MM.1S (cell line): ENCODE data around the gene TSPYL1.

Source experiments
- DNase-seq: peaks from one replicate; pipeline ENCODE4 v3.0.0-alpha.2; 2015
- H2AFZ ChIP-seq: fragments of 300-600 bp; sonication (generic); 2 replicates; pipeline ENCODE4 v1.6.0; 2016; ENCODE audit warnings: antibody characterized with exemption, low read length
- H3F3A ChIP-seq: fragments of 300-600 bp; sonication (generic); 2 replicates; pipeline ENCODE4 v1.6.1; 2016; ENCODE audit warnings: mild to moderate bottlenecking, antibody characterized with exemption, low read length, moderate library complexity, mixed read lengths; ENCODE audit not compliant: insufficient read depth
- H3K27ac ChIP-seq: fragments of 300-600 bp; sonication (generic); 2 replicates; pipeline ENCODE4 v1.5.1; 2016; ENCODE audit warnings: mild to moderate bottlenecking, low read length
- H3K27me3 ChIP-seq: fragments of 300-600 bp; sonication (generic); replicated peaks from 2 replicates; pipeline ENCODE4 v1.6.0; 2016; ENCODE audit warnings: low read length; ENCODE audit not compliant: insufficient read depth
- H3K36me3 ChIP-seq: fragments of 300-600 bp; sonication (generic); replicated peaks from 2 replicates; pipeline ENCODE4 v1.6.1; 2016; ENCODE audit warnings: mild to moderate bottlenecking, low read length, mixed read lengths; ENCODE audit not compliant: insufficient read depth
- H3K4me1 ChIP-seq: fragments of 300-600 bp; sonication (generic); 2 replicates; pipeline ENCODE4 v1.6.1; 2016; ENCODE audit warnings: low read length, mixed read lengths
- H3K4me2 ChIP-seq: fragments of 300-600 bp; sonication (generic); 2 replicates; pipeline ENCODE4 v1.6.0; 2016; ENCODE audit warnings: low read depth, low read length
- H3K4me3 ChIP-seq: fragments of 300-600 bp; sonication (generic); 2 replicates; pipeline ENCODE4 v1.5.1; 2016; ENCODE audit warnings: low read length, mixed read lengths
- H3K79me2 ChIP-seq: fragments of 300-600 bp; sonication (generic); 2 replicates; pipeline ENCODE4 v1.6.1; 2016; ENCODE audit warnings: mixed run types, low read length, mixed read lengths
- H3K9ac ChIP-seq: fragments of 300-600 bp; sonication (generic); 2 replicates; pipeline ENCODE4 v1.6.1; 2016; ENCODE audit warnings: low read length, mixed read lengths
- H3K9me2 ChIP-seq: fragments of 300-600 bp; sonication (generic); replicated peaks from 2 replicates; pipeline ENCODE4 v1.6.1; 2016; ENCODE audit warnings: mild to moderate bottlenecking, low read length, mixed read lengths; ENCODE audit not compliant: insufficient read depth
- H3K9me3 ChIP-seq: fragments of 300-600 bp; sonication (generic); replicated peaks from 2 replicates; pipeline ENCODE4 v1.6.1; 2016; ENCODE audit warnings: mild to moderate bottlenecking, low read length, mixed read lengths; ENCODE audit not compliant: insufficient read depth
- H4K20me1 ChIP-seq: fragments of 300-600 bp; sonication (generic); 2 replicates; pipeline ENCODE4 v1.6.1; 2016; ENCODE audit warnings: mild to moderate bottlenecking, low read length, moderate library complexity, mixed read lengths; ENCODE audit not compliant: insufficient read depth
- EZH2 ChIP-seq: fragments of 300-600 bp; sonication (generic); optimal IDR thresholded peaks from 2 replicates; pipeline ENCODE3; 2017; ENCODE audit warnings: low read depth, mild to moderate bottlenecking, antibody characterized with exemption, low read length, mixed read lengths
- EZH2phosphoT487 ChIP-seq: fragments of 300-600 bp; sonication (generic); IDR thresholded peaks from 2 replicates; pipeline ENCODE4 v1.6.1; 2018; ENCODE audit warnings: antibody characterized with exemption, low read length
- TF ChIP-seq, protein P1 (sequence below): fragments of 300-600 bp; sonication (generic); IDR thresholded peaks from 2 replicates; pipeline ENCODE4 v1.5.1; 2016; ENCODE audit warnings: antibody characterized with exemption, low read length, mixed read lengths

Gene TSPYL1

DNA sequence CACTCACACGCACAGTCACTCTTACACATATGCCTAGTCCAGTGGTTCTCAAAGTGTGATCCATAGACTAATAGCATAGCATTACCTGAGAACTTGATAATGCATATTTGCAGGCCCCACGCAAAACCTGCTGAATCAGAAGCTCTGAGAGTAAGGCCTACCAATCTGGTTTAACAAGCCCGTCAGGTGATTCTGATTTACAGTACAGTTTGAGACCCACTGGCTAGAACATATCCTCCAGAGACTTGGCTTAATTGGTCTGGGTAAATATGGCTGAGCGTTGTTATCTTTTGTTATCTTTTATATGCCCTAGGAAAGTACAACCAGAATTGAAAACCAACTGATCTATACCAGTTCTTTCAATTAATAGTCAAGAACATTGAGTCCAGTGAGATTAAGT, 35.4 kb downstream of the TSPYL1 start:
- Histone ChIP-seq H3K4me3 (no peak overlapping the region), H3K9ac (no peak overlapping the region), H3K27ac (no peak overlapping the region), H3K9me3 (no peaks in the 10 kb centered on the region), H2AFZ (no peak overlapping the region), H3K4me2 (no peak overlapping the region), H3K79me2 (no peaks in the 10 kb centered on the region), H3F3A (no peaks in the 10 kb centered on the region), H3K36me3 (no peaks in the 10 kb centered on the region), H3K9me2 (no peaks in the 10 kb centered on the region), H4K20me1 (no peaks in the 10 kb centered on the region), H3K27me3 (no peaks in the 10 kb centered on the region), H3K4me1 (no peaks in the 10 kb centered on the region)
- DNase-seq: no peak
- no peak for TF ChIP-seq EZH2
- TF ChIP-seq, protein P1, sequence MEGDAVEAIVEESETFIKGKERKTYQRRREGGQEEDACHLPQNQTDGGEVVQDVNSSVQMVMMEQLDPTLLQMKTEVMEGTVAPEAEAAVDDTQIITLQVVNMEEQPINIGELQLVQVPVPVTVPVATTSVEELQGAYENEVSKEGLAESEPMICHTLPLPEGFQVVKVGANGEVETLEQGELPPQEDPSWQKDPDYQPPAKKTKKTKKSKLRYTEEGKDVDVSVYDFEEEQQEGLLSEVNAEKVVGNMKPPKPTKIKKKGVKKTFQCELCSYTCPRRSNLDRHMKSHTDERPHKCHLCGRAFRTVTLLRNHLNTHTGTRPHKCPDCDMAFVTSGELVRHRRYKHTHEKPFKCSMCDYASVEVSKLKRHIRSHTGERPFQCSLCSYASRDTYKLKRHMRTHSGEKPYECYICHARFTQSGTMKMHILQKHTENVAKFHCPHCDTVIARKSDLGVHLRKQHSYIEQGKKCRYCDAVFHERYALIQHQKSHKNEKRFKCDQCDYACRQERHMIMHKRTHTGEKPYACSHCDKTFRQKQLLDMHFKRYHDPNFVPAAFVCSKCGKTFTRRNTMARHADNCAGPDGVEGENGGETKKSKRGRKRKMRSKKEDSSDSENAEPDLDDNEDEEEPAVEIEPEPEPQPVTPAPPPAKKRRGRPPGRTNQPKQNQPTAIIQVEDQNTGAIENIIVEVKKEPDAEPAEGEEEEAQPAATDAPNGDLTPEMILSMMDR: no peak
- TF ChIP-seq EZH2phosphoT487: no peak

DNA sequence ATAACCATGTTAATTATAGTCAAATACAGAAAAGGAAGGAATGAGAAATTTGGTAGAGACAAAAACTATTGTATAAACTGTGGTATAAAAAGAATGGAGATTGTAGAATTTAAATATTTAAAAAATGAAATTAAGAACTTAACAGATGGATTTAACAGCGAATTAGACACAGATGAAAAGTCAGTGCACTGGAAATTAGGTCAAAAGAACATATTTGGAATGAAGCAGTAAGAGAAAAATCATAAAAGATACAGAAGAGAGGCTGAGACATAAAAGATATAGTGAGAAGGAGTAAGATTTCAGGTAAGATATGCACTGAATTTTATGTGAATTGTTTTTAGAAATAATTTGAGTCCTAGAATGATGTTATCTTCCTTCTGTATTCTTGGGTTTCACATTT, 39.9 kb downstream of the TSPYL1 start:
- no peak overlapping the region for H2AFZ ChIP-seq
- H3K9ac ChIP-seq: no peak overlapping the region
- TF ChIP-seq, protein P1: no peak
- TF ChIP-seq EZH2 (no peak), EZH2phosphoT487 (no peak)
- no peak overlapping the region for H3K4me3 ChIP-seq
- no peak overlapping the region for H3K27ac ChIP-seq
- no peaks in the 10 kb centered on the region for H3F3A ChIP-seq
- DNase-seq: no peak
- no peaks in the 10 kb centered on the region for H3K9me2 ChIP-seq
- no peaks in the 10 kb centered on the region for H3K79me2 ChIP-seq
- H3K36me3 ChIP-seq: no peaks in the 10 kb centered on the region
- H3K9me3 ChIP-seq: no peaks in the 10 kb centered on the region
- no peaks in the 10 kb centered on the region for H4K20me1 ChIP-seq
- no peak overlapping the region for H3K4me2 ChIP-seq
- no peaks in the 10 kb centered on the region for H3K27me3 ChIP-seq
- no peaks in the 10 kb centered on the region for H3K4me1 ChIP-seq

DNA sequence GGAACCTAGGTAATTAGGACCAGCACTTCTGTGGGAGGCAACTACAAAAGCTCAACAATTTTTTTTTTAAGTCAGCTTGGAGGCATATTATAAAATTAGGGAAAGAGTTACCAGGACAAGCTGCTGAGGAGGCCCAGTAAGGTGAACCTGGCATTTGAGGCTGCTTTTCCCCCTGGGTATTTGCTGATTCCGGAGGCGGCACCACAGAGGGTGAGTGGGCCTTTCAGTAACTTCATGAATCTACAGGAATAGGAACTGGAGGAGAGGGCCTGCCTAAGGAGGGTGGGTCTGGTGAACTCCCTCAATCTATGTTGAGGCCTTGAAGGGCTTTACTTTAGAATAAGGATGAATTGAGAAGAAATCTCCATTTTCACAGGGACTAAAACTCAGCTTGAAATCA, 40.5 kb downstream of the TSPYL1 start:
- no peaks in the 10 kb centered on the region for H3K9me3 ChIP-seq
- H3K36me3 ChIP-seq: no peaks in the 10 kb centered on the region
- no peaks in the 10 kb centered on the region for H3K79me2 ChIP-seq
- no peak overlapping the region for H3K27ac ChIP-seq
- DNase-seq: no peak
- H3F3A ChIP-seq: no peaks in the 10 kb centered on the region
- TF ChIP-seq, protein P1: no peak
- no peak overlapping the region for H2AFZ ChIP-seq
- H3K9ac ChIP-seq: no peak overlapping the region
- no peak overlapping the region for H3K4me2 ChIP-seq
- no peak overlapping the region for H3K4me3 ChIP-seq
- no peaks in the 10 kb centered on the region for H4K20me1 ChIP-seq
- H3K9me2 ChIP-seq: no peaks in the 10 kb centered on the region
- no peaks in the 10 kb centered on the region for H3K27me3 ChIP-seq
- no peaks in the 10 kb centered on the region for H3K4me1 ChIP-seq

DNA sequence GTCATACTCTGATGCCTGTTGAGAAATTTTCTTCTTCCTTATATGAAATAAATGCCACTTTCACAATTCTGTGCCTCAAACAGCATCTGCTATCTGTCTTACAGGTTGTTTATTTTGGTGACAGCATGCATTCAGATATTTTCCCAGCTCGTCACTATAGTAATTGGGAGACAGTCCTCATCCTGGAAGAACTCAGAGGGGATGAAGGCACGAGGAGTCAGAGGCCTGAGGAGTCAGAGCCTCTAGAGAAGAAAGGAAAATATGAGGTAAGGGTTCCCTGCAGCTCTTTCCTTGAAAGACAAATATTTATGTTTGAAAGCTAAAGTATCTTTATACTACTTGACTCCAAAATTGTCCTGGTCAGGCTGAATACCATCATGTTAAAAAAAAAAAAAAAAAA, 41.6 kb downstream of the TSPYL1 start:
- Histone ChIP-seq H3F3A (no peaks in the 10 kb centered on the region), H3K79me2 (no peaks in the 10 kb centered on the region)

More for the DNA sequence above, 41.6 kb downstream of the TSPYL1 start:
- no peak overlapping the region for H3K4me3 ChIP-seq
- TF ChIP-seq, protein P1: no peak
- no peak for TF ChIP-seq EZH2phosphoT487
- TF ChIP-seq EZH2: no peak
- H3K36me3 ChIP-seq: no peaks in the 10 kb centered on the region
- no peaks in the 10 kb centered on the region for H3K9me3 ChIP-seq
- no peaks in the 10 kb centered on the region for H3K9me2 ChIP-seq
- H3K9ac ChIP-seq: no peak overlapping the region
- DNase-seq: no peak
- H4K20me1 ChIP-seq: no peaks in the 10 kb centered on the region
- no peak overlapping the region for H2AFZ ChIP-seq
- no peak overlapping the region for H3K27ac ChIP-seq
- no peaks in the 10 kb centered on the region for H3K27me3 ChIP-seq
- no peak overlapping the region for H3K4me2 ChIP-seq
- H3K4me1 ChIP-seq: no peaks in the 10 kb centered on the region
